Hepatocyte (in vitro differentiated cells): ENCODE results near the gene ARL3. TPM values are rescaled to one million over a fixed set of nuclear protein-coding genes. Genes with fewer than 3 reads are reported as not detected.
A peak's percentile ranks its signal among the peaks of the same experiment; 100 is the strongest.

ENCODE experiments used
- DNase-seq: peaks from one replicate; pipeline ENCODE4 v3.0.0-alpha.2; 2016; ENCODE audit warnings: low spot score
- H2AFZ ChIP-seq: fragments of 200-600 bp; sonication (generic); 2 replicates; pipeline ENCODE4 v1.6.0; 2016; ENCODE audit warnings: antibody characterized with exemption, mild to moderate bottlenecking
- H3K27ac ChIP-seq: fragments of 200-600 bp; sonication (generic); 2 replicates; pipeline ENCODE4 v1.5.1; 2016; ENCODE audit warnings: mild to moderate bottlenecking
- H3K27me3 ChIP-seq: fragments of 200-600 bp; sonication (generic); 2 replicates; pipeline ENCODE4 v1.6.1; 2016
- H3K36me3 ChIP-seq: fragments of 200-600 bp; sonication (generic); replicated peaks from 2 replicates; pipeline ENCODE4 v1.5.1; 2016; ENCODE audit warnings: low read depth; ENCODE audit not compliant: insufficient read depth
- H3K4me1 ChIP-seq: fragments of 200-600 bp; sonication (generic); 2 replicates; pipeline ENCODE4 v1.5.1; 2016; ENCODE audit warnings: mild to moderate bottlenecking, moderate library complexity; ENCODE audit not compliant: insufficient read depth
- H3K4me2 ChIP-seq: fragments of 200-600 bp; sonication (generic); 2 replicates; pipeline ENCODE4 v1.6.0; 2016
- H3K4me3 ChIP-seq: fragments of 200-600 bp; sonication (generic); 2 replicates; pipeline ENCODE4 v1.5.1; 2016; ENCODE audit warnings: mild to moderate bottlenecking
- H3K79me2 ChIP-seq: fragments of 200-600 bp; sonication (generic); 2 replicates; pipeline ENCODE4 v1.6.0; 2017; ENCODE audit warnings: mild to moderate bottlenecking
- H3K9me2 ChIP-seq: fragments of 200-600 bp; sonication (generic); replicated peaks from 2 replicates; pipeline ENCODE4 v1.6.0; 2017; ENCODE audit warnings: mild to moderate bottlenecking; ENCODE audit not compliant: insufficient read depth
- H3K9me3 ChIP-seq: fragments of 200-600 bp; sonication (generic); 2 replicates; pipeline ENCODE4 v1.5.1; 2016; ENCODE audit warnings: low read depth, mild to moderate bottlenecking
- H4K20me1 ChIP-seq: fragments of 200-600 bp; sonication (generic); 2 replicates; pipeline ENCODE4 v1.6.0; 2016; ENCODE audit warnings: mild to moderate bottlenecking; ENCODE audit not compliant: insufficient read depth, poor library complexity, severe bottlenecking
- CTCF ChIP-seq: fragments of 200-600 bp; sonication (generic); IDR thresholded peaks from 2 replicates; pipeline ENCODE4 v1.5.1; 2016; ENCODE audit warnings: antibody characterized with exemption, mild to moderate bottlenecking; ENCODE audit not compliant: poor library complexity
- EZH2 ChIP-seq: fragments of 200-600 bp; sonication (generic); IDR thresholded peaks from 2 replicates; pipeline ENCODE4 v1.6.1; 2016; ENCODE audit warnings: antibody characterized with exemption, mild to moderate bottlenecking, borderline replicate concordance
- EZH2phosphoT487 ChIP-seq: fragments of 200-600 bp; sonication (generic); IDR thresholded peaks from one replicate; pipeline ENCODE4 v1.6.1; 2018; ENCODE audit warnings: antibody characterized with exemption, mild to moderate bottlenecking, low read depth, moderate library complexity; ENCODE audit not compliant: unreplicated experiment, severe bottlenecking
- WGBS: methylation state at CpG from one replicate; pipeline ENCODE4 v1.1.6; 2016; ENCODE audit warnings: low lambda C conversion rate; ENCODE audit errors: missing lambda C conversion rate; 5-methylcytosine and 5-hydroxymethylcytosine counted together
- polyA plus RNA-seq: library from polyadenylated mRNA; unstranded; fragments of >200 nt; fragmentation: Nextera tagmentation; extraction: Ambion mirVana; gene quantifications from 2 replicates; pipeline ENCODE4 v1.2.1, GENCODE V29; 2016
- total RNA-seq: library from RNA; depleted of rRNA; stranded (reverse); fragments of >200 nt; gene quantifications from 2 replicates; pipeline ENCODE4 v1.2.3, GENCODE V29; 2014

ARL3 gene
- total and polyA plus RNA-seq, 2 experiments from 2014 or later: 6.4 to 16.5 TPM

GRCh38 chr10:102652170-102652916, 61.9 kb downstream of the ARL3 start:
- no peak overlapping the region for H3K27ac ChIP-seq

GRCh38 chr10:102651455-102652169, 62.6 kb downstream of the ARL3 start:
- H2AFZ ChIP-seq: no peak overlapping the region
- no peak for TF ChIP-seq EZH2
- TF ChIP-seq CTCF: no peak
- TF ChIP-seq EZH2phosphoT487: no peak
- H3K4me3 ChIP-seq: no peak overlapping the region
- H3K9me3 ChIP-seq: no peaks in the 10 kb centered on the region
- 91% methylated on average over 11 of the region's 11 CpGs for WGBS
- H3K79me2 ChIP-seq: peaks cover 81% of the 10 kb centered on the region
- H3K27ac ChIP-seq: no peak overlapping the region
- no peak overlapping the region for H3K4me2 ChIP-seq
- H4K20me1 ChIP-seq: peaks cover 82% of the 10 kb centered on the region
- no peaks in the 10 kb centered on the region for H3K27me3 ChIP-seq
- no peaks in the 10 kb centered on the region for H3K36me3 ChIP-seq
- DNase-seq: no peak
- H3K9me2 ChIP-seq: no peaks in the 10 kb centered on the region
- peaks cover 37% of the 10 kb centered on the region for H3K4me1 ChIP-seq

More at GRCh38 chr10:102652170-102652916, 61.9 kb downstream of the ARL3 start:
- H3K4me2 ChIP-seq: no peak overlapping the region
- no peak overlapping the region for H2AFZ ChIP-seq
- no peak overlapping the region for H3K4me3 ChIP-seq
- H3K36me3 ChIP-seq: no peaks in the 10 kb centered on the region
- no peaks in the 10 kb centered on the region for H3K9me2 ChIP-seq
- 93% methylated on average over 12 of the region's 12 CpGs for WGBS
- H3K4me1 ChIP-seq: peaks cover 29% of the 10 kb centered on the region
- H3K9me3 ChIP-seq: no peaks in the 10 kb centered on the region
- H4K20me1 ChIP-seq: peaks cover 75% of the 10 kb centered on the region
- no peak for TF ChIP-seq EZH2
- no peak for TF ChIP-seq EZH2phosphoT487
- no peak for TF ChIP-seq CTCF
- DNase-seq: no peak
- peaks cover 74% of the 10 kb centered on the region for H3K79me2 ChIP-seq
- no peaks in the 10 kb centered on the region for H3K27me3 ChIP-seq

GRCh38 chr10:102650655-102651454, 63.3 kb downstream of the ARL3 start:
- no peak overlapping the region for H3K27ac ChIP-seq
- no peak for TF ChIP-seq CTCF
- TF ChIP-seq EZH2phosphoT487: no peak
- TF ChIP-seq EZH2: no peak
- H3K9me2 ChIP-seq: no peaks in the 10 kb centered on the region
- WGBS: 87% methylated on average over 10 of the region's 11 CpGs
- no peaks in the 10 kb centered on the region for H3K9me3 ChIP-seq
- no peak overlapping the region for H3K4me3 ChIP-seq
- H4K20me1 ChIP-seq: peaks cover 84% of the 10 kb centered on the region
- no peak overlapping the region for H2AFZ ChIP-seq
- H3K27me3 ChIP-seq: no peaks in the 10 kb centered on the region
- peaks cover 38% of the 10 kb centered on the region for H3K4me1 ChIP-seq
- H3K4me2 ChIP-seq: peak overlapping the region; percentile 93
- no peaks in the 10 kb centered on the region for H3K36me3 ChIP-seq
- H3K79me2 ChIP-seq: peaks cover 88% of the 10 kb centered on the region
- DNase-seq: no peak
